A673 (cell line): ENCODE measurements around the gene ANXA11. TPM values are rescaled to one million over a fixed set of nuclear protein-coding genes. Genes with fewer than 3 reads are reported as not detected.
A peak's percentile ranks its signal among the peaks of the same experiment; 100 is the strongest.

ENCODE experiments used
- BruUV-seq: library from RNA; stranded (reverse); fragments of 400-500 nt; replicated peaks from 2 replicates; lab custom pipeline; 2021; lab: Mats Ljungman, UMichigan
- CTCF ChIA-PET: fragments of 300-600 bp; sonication (Branson Sonifier 250); formaldehyde crosslinking; loops from one replicate; lab custom pipeline; 2022; ENCODE audit warnings: antibody characterized with exemption; lab: Charles Lee
- POLR2A ChIA-PET: fragments of 300-600 bp; sonication (Branson Sonifier 250); formaldehyde crosslinking; loops from one replicate; lab custom pipeline; 2022; ENCODE audit warnings: antibody characterized with exemption; ENCODE audit not compliant: low non-redundant PET; lab: Charles Lee
- DNase-seq: peaks from one replicate; pipeline ENCODE4 v3.0.0-alpha.2; 2015; ENCODE audit warnings: low spot score
- H3K27ac ChIP-seq: fragments of 200-600 bp; sonication (generic); 2 replicates; pipeline ENCODE4 v1.5.1; 2016; ENCODE audit warnings: mixed run types, low read depth, mild to moderate bottlenecking, mixed read lengths, antibody characterized with exemption, low read length; ENCODE audit not compliant: poor library complexity, severe bottlenecking
- H3K27me3 ChIP-seq: fragments of 200-600 bp; sonication (generic); replicated peaks from 2 replicates; pipeline ENCODE4 v1.6.1; 2017; ENCODE audit warnings: mixed run types, low read depth, mild to moderate bottlenecking, mixed read lengths, antibody characterized with exemption, low read length; ENCODE audit not compliant: insufficient read depth, poor library complexity
- H3K36me3 ChIP-seq: fragments of 200-600 bp; sonication (generic); 2 replicates; pipeline ENCODE4 v1.6.1; 2016; ENCODE audit warnings: mixed run types, mild to moderate bottlenecking, mixed read lengths, antibody characterized with exemption, low read length; ENCODE audit not compliant: insufficient read depth, poor library complexity, severe bottlenecking
- H3K4me1 ChIP-seq: fragments of 200-600 bp; sonication (generic); 2 replicates; pipeline ENCODE4 v1.6.1; 2017; ENCODE audit warnings: mixed run types, mild to moderate bottlenecking, mixed read lengths, antibody characterized with exemption, low read length; ENCODE audit not compliant: insufficient read depth, poor library complexity, severe bottlenecking
- H3K4me3 ChIP-seq: fragments of 200-600 bp; sonication (generic); 2 replicates; pipeline ENCODE4 v1.5.1; 2016; ENCODE audit warnings: low read depth, mixed run types, mild to moderate bottlenecking, mixed read lengths, low read length; ENCODE audit not compliant: poor library complexity, severe bottlenecking
- H3K9me3 ChIP-seq: fragments of 200-600 bp; sonication (generic); 2 replicates; pipeline ENCODE4 v1.6.1; 2016; ENCODE audit warnings: mixed run types, low read depth, mild to moderate bottlenecking, mixed read lengths, antibody characterized with exemption, low read length; ENCODE audit not compliant: poor library complexity, severe bottlenecking
- EZH2 ChIP-seq: fragments of 200-600 bp; sonication (generic); IDR thresholded peaks from 2 replicates; pipeline ENCODE4 v1.6.1; 2017; ENCODE audit warnings: borderline replicate concordance, low read depth, mild to moderate bottlenecking, mixed read lengths, antibody characterized with exemption, low read length; ENCODE audit not compliant: poor library complexity, severe bottlenecking
- intact Hi-C: fragments of 100-400 bp; cut with micrococcal nuclease; formaldehyde crosslinking; loops from one replicate; pipeline ENCODE4 v1.10.0; 2022; ENCODE audit not compliant: unreplicated experiment
- total RNA-seq: library from RNA; stranded (reverse); gene quantifications from 2 replicates; pipeline ENCODE4 v1.2.3, GENCODE V29; 2021
- TF ChIP-seq, protein P1 (sequence below): fragments of 300-800, 200-600 bp; sonication (generic); conservative IDR thresholded peaks from 2 replicates; pipeline ENCODE4 v1.5.1; 2017; ENCODE audit warnings: low read depth, mild to moderate bottlenecking, antibody characterized with exemption, low read length, moderate library complexity, mixed read lengths

ANXA11 gene
- total RNA-seq, 1 experiment from 2014 or later, result 119 TPM

DNA sequence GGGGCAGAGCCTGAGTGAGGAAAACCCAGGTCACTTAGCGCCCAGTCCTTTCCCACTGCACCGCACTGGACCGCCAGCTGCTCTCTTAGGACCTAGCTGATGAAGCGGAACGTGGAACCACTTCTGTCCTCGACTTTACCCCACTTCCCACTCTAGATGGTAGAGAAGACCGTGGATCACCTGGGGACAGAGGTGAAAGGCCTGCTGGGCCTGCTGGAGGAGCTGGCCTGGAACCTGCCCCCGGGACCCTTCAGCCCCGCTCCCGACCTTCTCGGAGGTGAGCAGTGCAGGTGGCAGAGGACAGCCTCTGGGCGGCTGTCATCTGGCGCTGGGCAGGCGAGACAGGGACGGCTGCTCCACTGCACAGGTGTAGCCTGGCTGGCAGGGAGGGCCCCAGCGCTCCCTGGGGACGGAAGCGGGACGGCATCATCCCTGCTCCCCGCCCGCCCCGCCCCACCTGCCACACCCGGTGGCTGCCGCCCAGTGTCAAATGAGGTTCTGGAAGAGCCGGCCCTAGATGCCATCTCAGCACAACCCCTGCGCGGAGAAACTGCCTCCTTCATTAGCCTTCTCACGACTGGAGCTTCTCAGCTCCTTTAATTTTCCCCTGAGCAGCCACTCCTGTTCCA is 61.2 kb downstream of the ANXA11 start:
- no peak for DNase-seq
- POLR2A ChIA-PET, result interaction anchor here (0.5 to 0.7 kb wide), 2 partner anchors 61 to 78 kb away, joined by 3 to 4 read pairs; no protein-coding TSS in a partner anchor
- CTCF ChIA-PET, result interaction anchor here (0.6 to 1.7 kb wide), 9 partner anchors 10 to 827 kb away, joined by 3 to 22 read pairs (median 4); no protein-coding TSS in a partner anchor
- peaks cover 8% of the 10 kb centered on the region for H3K4me1 ChIP-seq
- H3K36me3 ChIP-seq, result peaks cover under 1% of the 10 kb centered on the region
- intact Hi-C loops, result no loop called here
- H3K4me3 ChIP-seq, result peak overlapping the region; percentile 20
- H3K27me3 ChIP-seq, result no peaks in the 10 kb centered on the region
- no TSS peak for BruUV-seq
- no peaks in the 10 kb centered on the region for H3K9me3 ChIP-seq
- TF ChIP-seq EZH2, result no peak
- TF ChIP-seq, protein P1, sequence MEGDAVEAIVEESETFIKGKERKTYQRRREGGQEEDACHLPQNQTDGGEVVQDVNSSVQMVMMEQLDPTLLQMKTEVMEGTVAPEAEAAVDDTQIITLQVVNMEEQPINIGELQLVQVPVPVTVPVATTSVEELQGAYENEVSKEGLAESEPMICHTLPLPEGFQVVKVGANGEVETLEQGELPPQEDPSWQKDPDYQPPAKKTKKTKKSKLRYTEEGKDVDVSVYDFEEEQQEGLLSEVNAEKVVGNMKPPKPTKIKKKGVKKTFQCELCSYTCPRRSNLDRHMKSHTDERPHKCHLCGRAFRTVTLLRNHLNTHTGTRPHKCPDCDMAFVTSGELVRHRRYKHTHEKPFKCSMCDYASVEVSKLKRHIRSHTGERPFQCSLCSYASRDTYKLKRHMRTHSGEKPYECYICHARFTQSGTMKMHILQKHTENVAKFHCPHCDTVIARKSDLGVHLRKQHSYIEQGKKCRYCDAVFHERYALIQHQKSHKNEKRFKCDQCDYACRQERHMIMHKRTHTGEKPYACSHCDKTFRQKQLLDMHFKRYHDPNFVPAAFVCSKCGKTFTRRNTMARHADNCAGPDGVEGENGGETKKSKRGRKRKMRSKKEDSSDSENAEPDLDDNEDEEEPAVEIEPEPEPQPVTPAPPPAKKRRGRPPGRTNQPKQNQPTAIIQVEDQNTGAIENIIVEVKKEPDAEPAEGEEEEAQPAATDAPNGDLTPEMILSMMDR, result no peak
- no peak overlapping the region for H3K27ac ChIP-seq

DNA sequence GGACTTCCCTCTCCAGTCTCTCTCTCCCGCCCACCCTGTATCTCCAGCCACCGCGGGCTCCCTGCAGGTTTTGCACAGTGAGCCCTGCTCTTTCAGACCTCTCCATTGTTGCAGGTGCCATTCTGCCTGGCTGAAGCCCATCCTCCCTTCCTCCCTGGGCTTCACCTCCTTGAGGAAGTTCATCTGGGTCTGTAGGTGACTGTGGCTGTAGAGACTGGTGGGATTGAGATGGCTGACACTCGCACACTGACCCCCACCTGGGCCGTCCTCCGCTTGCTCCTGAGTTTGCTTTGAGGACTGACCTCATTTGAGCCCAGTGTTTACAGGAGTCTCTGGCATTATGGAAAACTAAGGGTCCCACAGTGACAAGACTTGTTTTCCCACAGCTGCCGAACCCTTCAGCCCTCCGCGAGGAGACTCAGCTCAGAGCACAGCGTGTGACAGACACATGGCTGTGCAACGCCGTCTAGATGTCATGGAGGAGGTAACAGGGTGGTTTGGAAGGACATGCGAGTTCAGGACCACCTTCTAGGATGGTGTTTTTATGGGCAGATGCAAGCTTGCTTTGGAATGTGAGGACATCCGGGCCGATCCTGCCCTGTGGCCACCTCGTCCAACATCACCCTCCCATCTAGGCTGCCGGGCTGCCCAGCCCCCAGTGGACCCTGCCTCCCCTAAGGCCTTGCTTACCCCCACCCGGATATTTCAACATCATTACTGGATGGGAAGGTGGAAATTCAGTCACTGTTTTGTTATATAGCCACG is 63.5 kb downstream of the ANXA11 start:
- no TSS peak for BruUV-seq
- Histone ChIP-seq H3K27me3 (no peaks in the 10 kb centered on the region), H3K4me1 (peaks cover 8% of the 10 kb centered on the region), H3K9me3 (no peaks in the 10 kb centered on the region), H3K36me3 (no peaks in the 10 kb centered on the region), H3K27ac (no peak overlapping the region), H3K4me3 (no peak overlapping the region)
- intact Hi-C loops, result no loop called here
- POLR2A ChIA-PET, result no interaction called here
- CTCF ChIA-PET, result interaction anchor here (0.6 to 0.7 kb wide), 2 partner anchors 40 to 128 kb away, joined by 3 to 4 read pairs; no protein-coding TSS in a partner anchor
- no peak for TF ChIP-seq EZH2
- TF ChIP-seq, protein P1, result no peak
- no peak for DNase-seq

GRCh38 chr10:80140251-80140650 is 65.1 kb downstream of the ANXA11 start:
- Histone ChIP-seq H3K27me3 (no peaks in the 10 kb centered on the region), H3K4me3 (no peak overlapping the region), H3K27ac (no peak overlapping the region), H3K9me3 (no peaks in the 10 kb centered on the region), H3K36me3 (no peaks in the 10 kb centered on the region), H3K4me1 (peaks cover 8% of the 10 kb centered on the region)
- ChIA-PET POLR2A (no interaction called here), CTCF (no interaction called here)
- TF ChIP-seq, protein P1, result no peak
- no peak for TF ChIP-seq EZH2
- DNase-seq, result no peak
- no TSS peak for BruUV-seq
- intact Hi-C loops, result no loop called here
